ENCODE measurements around the gene LCOR.

LCOR gene

GRCh38 chr10:96991313-96991841 is 159.3 kb downstream of the LCOR start:
- no peak for DNase-seq

GRCh38 chr10:96992721-96993120 is 160.6 kb downstream of the LCOR start:
- DNase-seq: no peak

DNA sequence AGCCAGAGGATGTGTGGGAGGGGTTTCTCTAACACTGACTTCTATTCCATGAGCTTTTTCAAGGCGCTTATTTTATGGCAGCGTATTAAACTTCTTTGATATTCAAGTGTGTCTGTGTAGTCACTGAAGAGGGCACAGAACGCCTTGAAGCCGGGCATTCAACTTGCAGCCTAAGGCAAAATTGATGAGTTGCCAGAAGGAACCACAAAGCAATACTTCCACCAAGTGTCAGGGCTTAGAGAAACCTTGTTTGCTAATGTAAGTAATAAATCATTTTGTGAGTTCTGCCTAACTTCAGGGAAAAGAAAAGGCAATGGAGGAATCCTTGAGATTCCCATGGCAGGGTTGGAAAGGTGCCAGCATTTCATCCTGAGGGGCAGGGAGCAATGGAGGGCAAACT is 163.8 kb downstream of the LCOR start:
- no peak for DNase-seq

DNA sequence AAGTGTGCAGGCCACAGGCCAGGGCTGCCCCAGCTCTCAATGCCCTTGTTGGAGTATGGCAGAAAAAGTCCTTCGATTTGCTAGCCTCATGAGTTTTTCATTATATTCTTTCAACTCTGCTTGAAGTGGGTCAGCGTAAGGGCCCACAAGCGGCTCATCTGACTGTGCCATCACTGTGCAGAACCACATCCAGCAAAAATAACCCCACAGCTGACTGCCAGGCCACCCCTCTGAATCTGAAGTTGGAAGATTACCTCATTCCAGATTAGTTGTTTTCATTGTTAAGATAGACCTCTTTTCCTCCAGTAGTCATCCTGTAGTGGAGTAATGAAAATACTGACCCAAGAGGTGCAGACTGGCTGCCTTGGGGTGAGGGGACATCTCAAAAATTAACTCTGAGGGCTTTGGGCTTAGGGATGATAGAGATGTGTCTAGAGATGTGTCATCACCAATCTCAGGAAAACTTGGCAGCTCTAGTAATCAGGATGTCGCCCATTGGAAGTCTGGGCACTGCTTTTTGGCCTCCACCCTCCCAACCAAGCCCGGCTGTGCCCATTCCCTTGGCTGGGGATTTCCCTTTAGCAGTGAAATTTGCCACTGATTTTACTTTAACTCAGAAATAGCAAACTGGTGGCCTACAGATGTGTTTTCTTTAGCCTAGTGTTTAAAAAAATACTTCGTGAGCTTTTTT is 164.3 kb downstream of the LCOR start:
- no peak for DNase-seq

DNA sequence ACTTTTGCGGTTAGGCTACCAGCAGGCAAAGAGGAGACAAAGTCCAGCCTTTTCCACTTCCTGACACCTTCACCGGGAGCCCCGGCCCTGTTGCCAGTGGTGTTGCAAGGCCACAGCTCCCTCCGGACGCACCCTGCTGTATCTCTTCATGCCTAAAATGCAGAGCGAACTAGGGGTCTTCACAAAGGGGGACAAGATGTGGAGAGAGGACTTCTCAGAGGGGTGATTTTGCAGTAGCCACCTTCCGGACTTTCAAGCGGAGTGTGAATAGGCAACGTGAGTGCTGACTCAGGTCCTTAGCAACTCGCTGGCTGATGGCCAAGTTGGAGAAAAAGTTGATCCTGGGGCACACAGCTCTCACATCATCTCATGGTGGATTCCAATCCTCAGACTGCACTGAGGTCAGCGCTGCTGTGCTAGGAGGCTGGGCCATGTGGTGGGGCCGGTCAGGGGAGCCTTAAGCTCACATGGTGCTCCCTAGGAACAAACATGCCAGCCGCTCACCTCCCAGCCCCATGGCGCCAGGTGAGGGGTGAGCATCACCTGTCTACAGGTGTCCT is 166.3 kb downstream of the LCOR start:
- no peak for DNase-seq

- DNase-seq: no peak
Observed at GRCh38 chr10:96999337-96999736, 167.2 kb downstream of the LCOR start.

DNA sequence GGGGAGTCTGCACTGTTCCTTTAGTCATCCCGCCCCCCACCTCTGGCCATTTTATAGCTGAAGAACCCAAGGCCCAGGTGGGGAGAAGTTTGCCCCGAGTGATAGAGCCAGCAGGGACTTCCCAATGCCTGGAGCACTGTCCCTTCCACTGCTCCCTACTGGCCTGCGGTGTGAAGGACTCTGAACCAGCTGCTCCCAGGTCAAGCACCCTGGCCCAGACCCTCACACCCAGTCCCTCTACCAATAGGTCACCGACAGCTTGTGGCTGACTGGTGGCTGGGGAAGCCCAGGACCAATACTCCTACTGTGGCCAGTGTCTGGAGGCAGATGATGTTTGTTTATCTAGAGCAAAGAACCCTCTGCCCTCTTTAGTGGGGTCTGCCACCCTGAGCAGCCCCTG is 167.9 kb downstream of the LCOR start:
- no peak for DNase-seq

DNA sequence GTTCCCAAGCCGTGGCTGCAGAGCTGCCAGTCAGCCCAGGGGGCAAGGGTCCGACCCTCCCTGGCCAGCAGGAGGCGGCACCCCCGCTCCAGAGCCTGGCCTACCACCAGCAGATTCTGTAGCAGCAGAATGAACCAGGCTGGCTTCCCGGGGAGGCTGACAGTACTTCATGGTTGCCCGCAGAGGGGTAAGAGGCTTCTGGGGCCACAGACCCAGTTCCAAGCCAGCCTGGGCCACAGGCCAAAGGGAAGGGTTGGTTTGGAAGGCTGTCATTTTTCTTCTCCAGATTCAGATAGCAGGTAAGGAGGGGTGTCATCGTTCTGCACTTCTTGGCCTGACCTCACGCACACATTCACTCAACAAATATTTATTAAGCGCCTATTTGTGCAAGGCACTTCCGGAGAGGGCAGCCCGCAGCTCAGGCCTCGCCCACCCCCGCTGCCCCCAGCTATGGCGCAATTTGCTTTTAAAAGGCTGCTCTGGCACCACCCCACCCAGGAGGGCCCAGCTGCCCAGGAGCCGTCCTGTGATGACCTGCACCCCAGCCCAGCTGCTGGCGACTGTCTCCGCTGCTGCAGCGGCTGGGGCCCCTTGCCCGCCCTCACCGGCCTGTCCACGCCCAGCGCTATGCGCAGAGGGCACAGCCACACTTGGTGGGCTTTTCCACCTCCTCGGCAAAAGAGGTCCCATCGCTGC is 168.5 kb downstream of the LCOR start:
- no peak for DNase-seq

- no peak for DNase-seq
Observed at GRCh38 chr10:97001183-97001991, 169.3 kb downstream of the LCOR start.

GRCh38 chr10:97002670-97003069 is 170.6 kb downstream of the LCOR start:
- DNase-seq: no peak

- no peak for DNase-seq
Observed at GRCh38 chr10:97003151-97003803, 171.2 kb downstream of the LCOR start.

DNA sequence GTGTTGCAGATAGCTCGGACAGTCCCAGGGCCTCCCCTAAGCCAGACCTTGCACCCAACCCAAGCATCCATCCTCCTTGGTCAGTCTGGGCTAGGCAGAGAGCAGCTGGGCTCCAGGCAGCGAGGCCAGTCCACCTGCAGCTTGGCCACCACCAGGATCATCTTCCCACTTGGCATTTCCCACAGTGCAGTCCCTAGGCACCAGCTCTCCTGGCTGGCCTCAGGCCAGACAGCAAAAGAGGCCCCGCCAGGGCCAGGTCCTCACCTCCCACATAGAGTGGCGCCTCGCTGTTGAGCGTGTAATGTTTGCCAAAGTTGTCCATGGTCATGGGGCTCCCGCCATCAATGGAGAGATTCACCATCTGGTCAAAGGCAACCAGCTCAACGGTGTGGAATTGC is 171.7 kb downstream of the LCOR start:
- DNase-seq: no peak

GRCh38 chr10:97004591-97004990 is 172.5 kb downstream of the LCOR start:
- no peak for DNase-seq

GRCh38 chr10:97005349-97005748 is 173.3 kb downstream of the LCOR start:
- DNase-seq: no peak

DNA sequence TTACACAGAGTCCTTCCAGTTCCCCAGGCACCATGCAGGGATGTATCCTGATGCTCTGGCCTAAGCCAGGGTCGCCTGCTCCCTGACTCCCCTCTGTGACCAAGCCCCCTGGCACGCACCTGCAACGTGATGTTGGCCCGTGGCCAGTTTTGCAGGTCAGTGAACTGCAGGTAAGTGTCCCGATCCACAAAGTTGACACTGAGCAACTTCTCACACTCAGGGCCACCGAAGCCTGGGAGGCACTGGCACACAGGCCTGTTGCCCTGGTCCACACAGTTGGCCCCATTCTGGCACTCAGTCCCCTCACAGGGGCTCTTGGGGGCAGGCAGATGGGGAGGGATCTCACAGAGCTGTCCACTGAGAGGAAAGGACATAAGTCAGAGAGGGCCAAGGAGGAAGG is 174.3 kb downstream of the LCOR start:
- no peak for DNase-seq

DNA sequence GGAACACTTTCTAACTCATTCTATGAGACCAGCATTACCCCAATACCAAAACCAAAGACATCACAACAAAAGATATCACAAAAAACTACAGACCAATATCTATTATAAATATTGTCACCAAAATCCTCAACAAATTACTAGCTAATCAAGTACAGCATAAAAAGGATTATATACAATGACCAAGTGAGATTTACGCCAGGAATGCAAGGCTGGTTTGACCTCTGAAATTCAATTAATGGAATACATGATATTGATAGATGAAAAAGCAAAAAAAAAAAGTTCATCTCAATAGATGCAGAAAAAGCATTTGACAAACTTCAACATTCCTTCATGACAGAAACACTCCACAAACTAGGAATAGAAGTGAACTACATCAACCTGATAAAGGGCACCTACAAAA is 175.3 kb downstream of the LCOR start:
- no peak for DNase-seq

- no peak for DNase-seq
Observed at GRCh38 chr10:97010695-97011206, 178.7 kb downstream of the LCOR start.

- DNase-seq: no peak
Observed at GRCh38 chr10:97011397-97011796, 179.3 kb downstream of the LCOR start.

DNA sequence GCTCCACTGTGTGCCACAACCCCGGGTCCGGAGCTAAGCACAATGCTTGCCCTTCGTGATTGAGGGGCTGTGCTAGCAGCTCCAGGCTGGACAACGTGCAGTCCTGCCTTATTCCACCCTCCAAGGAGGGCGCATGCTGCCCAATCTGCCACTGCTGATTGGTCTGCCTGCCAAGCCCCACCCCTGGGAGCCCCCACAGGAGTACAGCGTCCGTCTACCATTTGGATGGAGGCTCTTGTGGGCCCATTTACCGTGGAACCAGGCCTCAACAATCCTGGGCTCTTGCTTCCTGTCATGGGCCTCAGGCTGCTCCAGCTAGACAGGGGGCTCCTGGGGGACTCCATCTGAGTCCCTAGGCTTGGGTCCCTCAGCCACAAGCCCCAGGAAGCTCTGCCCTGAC is 180.4 kb downstream of the LCOR start:
- no peak for DNase-seq

GRCh38 chr10:97013568-97013967 is 181.5 kb downstream of the LCOR start:
- DNase-seq: no peak

GRCh38 chr10:97013983-97014382 is 181.9 kb downstream of the LCOR start:
- no peak for DNase-seq

- DNase-seq: no peak
Observed at GRCh38 chr10:97015240-97015639, 183.1 kb downstream of the LCOR start.

All from NCI-H2107 (cell line).